H1 (cell line): ENCODE data around the gene PIGC. TPM values are rescaled to one million over a fixed set of nuclear protein-coding genes. Genes with fewer than 3 reads are reported as not detected.
A peak's percentile ranks its signal among the peaks of the same experiment; 100 is the strongest.

Source experiments
- CTCF ChIA-PET: fragments of 300-600 bp; sonication (Branson Sonifier 250); formaldehyde crosslinking; loops from one replicate; lab custom pipeline; 2021; ENCODE audit not compliant: partially characterized antibody; lab: Charles Lee
- POLR2A ChIA-PET: fragments of 300-600 bp; sonication (Branson Sonifier 250); formaldehyde crosslinking; loops from one replicate; lab custom pipeline; 2021; ENCODE audit warnings: inconsistent platforms; ENCODE audit not compliant: partially characterized antibody; lab: Charles Lee
- DNase-seq, 2 experiments: peaks; one replicate each; pipeline versions ENCODE4 v3.0.0 to v3.0.0-alpha.2; 2010 to 2022; ENCODE audit warnings: low spot score in 2 of 2, low read depth in 1 of 2, mixed read lengths in 1 of 2
- FAIRE-seq: peaks from 2 replicates; lab custom pipeline; 2011; peaks lifted over from hg19 to GRCh38; lab: Jason Lieb, UNC
- H2AFZ ChIP-seq: 2 replicates; pipeline ENCODE4 v1.8.1; 2012; ENCODE audit warnings: low read length, inconsistent platforms
- H2AK5ac ChIP-seq: 2 replicates; pipeline ENCODE4 v1.6.1; 2013; ENCODE audit warnings: low read depth, low read length
- H2BK120ac ChIP-seq: replicated peaks from 2 replicates; pipeline ENCODE3; 2013; ENCODE audit warnings: low read depth, low read length, inconsistent platforms
- H2BK12ac ChIP-seq: 2 replicates; pipeline ENCODE4 v1.6.1; 2013; ENCODE audit warnings: low read depth, low read length
- H2BK15ac ChIP-seq: 2 replicates; pipeline ENCODE4 v1.6.1; 2013; ENCODE audit warnings: low read length
- H2BK20ac ChIP-seq: 2 replicates; pipeline ENCODE4 v1.6.1; 2013; ENCODE audit warnings: low read length
- H2BK5ac ChIP-seq: 2 replicates; pipeline ENCODE4 v1.6.1; 2013; ENCODE audit warnings: low read depth, low read length
- H3K14ac ChIP-seq: 2 replicates; pipeline ENCODE4 v1.6.1; 2013; ENCODE audit warnings: inconsistent platforms; ENCODE audit not compliant: insufficient read length
- H3K18ac ChIP-seq: 2 replicates; pipeline ENCODE4 v1.6.1; 2013; ENCODE audit warnings: low read length; ENCODE audit errors: extremely low read depth
- H3K23ac ChIP-seq: 2 replicates; pipeline ENCODE4 v1.6.1; 2013; ENCODE audit warnings: inconsistent platforms; ENCODE audit not compliant: insufficient read length
- H3K23me2 ChIP-seq: 2 replicates; pipeline ENCODE4 v1.6.1; 2013; ENCODE audit warnings: low read depth, low read length
- H3K27ac ChIP-seq: 2 replicates; pipeline ENCODE4 v1.6.1; 2011; ENCODE audit warnings: low read depth, low read length, inconsistent platforms
- H3K27me3 ChIP-seq, 4 experiments: replicated peaks in 1 of 4; 1 replicate in 1 of 4; 2 replicates in 3 of 4; pipeline versions ENCODE4 v1.6.1 to v1.8.1; 2011 to 2013; ENCODE audit warnings: low read length in 3 of 4, mild to moderate bottlenecking in 3 of 4, inconsistent platforms in 2 of 4, mixed read lengths in 2 of 4, moderate library complexity in 1 of 4; ENCODE audit not compliant: control insufficient read depth in 3 of 4, insufficient read depth in 3 of 4; ENCODE audit errors: extremely low read depth in 1 of 4
- H3K36me3 ChIP-seq, 4 experiments: 2 replicates each; pipeline versions ENCODE4 v1.6.1 to v1.8.1; 2011 to 2013; ENCODE audit warnings: mild to moderate bottlenecking in 4 of 4, low read length in 3 of 4, moderate library complexity in 2 of 4, control low read depth in 1 of 4, inconsistent platforms in 1 of 4; ENCODE audit not compliant: insufficient read depth in 4 of 4, control insufficient read depth in 2 of 4
- H3K4ac ChIP-seq: replicated peaks from 2 replicates; pipeline ENCODE3; 2013; ENCODE audit warnings: low read length, low read depth, mixed read lengths, inconsistent platforms; ENCODE audit not compliant: insufficient read length
- H3K4me1 ChIP-seq, 4 experiments: replicated peaks in 1 of 4; 1 replicate in 1 of 4; 2 replicates in 3 of 4; pipeline versions ENCODE4 v1.6.1 to v1.8.1; 2011 to 2013; ENCODE audit warnings: low read length in 3 of 4, inconsistent platforms in 2 of 4, mixed read lengths in 1 of 4; ENCODE audit not compliant: insufficient read depth in 4 of 4, control insufficient read depth in 3 of 4
- H3K4me2 ChIP-seq, 2 experiments: 2 replicates each; pipeline versions ENCODE4 v1.6.1 to v1.8.1; 2011 to 2013; ENCODE audit warnings: low read depth in 2 of 2, low read length in 2 of 2, control low read depth in 1 of 2, inconsistent platforms in 1 of 2, mild to moderate bottlenecking in 1 of 2; ENCODE audit not compliant: insufficient read depth in 1 of 2
- H3K4me3 ChIP-seq, 4 experiments: fragments of 200-600, 300-600 bp in 1 of 4; sonication (generic), shearing (Covaris generic), sonication (Bioruptor Twin) in 1 of 4; 2 replicates each; pipeline versions ENCODE4 v1.5.1 to v1.8.1; 2011 to 2016; ENCODE audit warnings: low read length in 4 of 4, low read depth in 3 of 4, control low read depth in 2 of 4, inconsistent platforms in 2 of 4, mild to moderate bottlenecking in 2 of 4, mixed read lengths in 1 of 4, moderate library complexity in 1 of 4; ENCODE audit not compliant: insufficient read depth in 2 of 4; ENCODE audit errors: extremely low read depth in 1 of 4
- H3K56ac ChIP-seq: replicated peaks from 2 replicates; pipeline ENCODE3; 2013; ENCODE audit warnings: low read depth, mild to moderate bottlenecking, mixed read lengths, low read length, inconsistent platforms; ENCODE audit not compliant: insufficient read length
- H3K79me1 ChIP-seq: 2 replicates; pipeline ENCODE4 v1.6.1; 2013; ENCODE audit warnings: low read depth, low read length, control low read depth
- H3K79me2 ChIP-seq, 2 experiments: 2 replicates each; pipeline versions ENCODE4 v1.6.1 to v1.8.1; 2012 to 2013; ENCODE audit warnings: low read length in 2 of 2, mild to moderate bottlenecking in 2 of 2, inconsistent platforms in 1 of 2; ENCODE audit not compliant: insufficient read depth in 2 of 2, control insufficient read depth in 1 of 2
- H3K9ac ChIP-seq, 4 experiments: replicated peaks in 1 of 4; 1 replicate in 1 of 4; 2 replicates in 3 of 4; pipeline versions ENCODE4 v1.6.1 to v1.8.1; 2011 to 2013; ENCODE audit warnings: low read depth in 3 of 4, low read length in 3 of 4, control low read depth in 2 of 4, mild to moderate bottlenecking in 2 of 4, moderate library complexity in 2 of 4, inconsistent platforms in 1 of 4; ENCODE audit errors: extremely low read depth in 1 of 4
- H3K9me3 ChIP-seq, 2 experiments: 2 replicates each; pipeline versions ENCODE4 v1.6.1 to v1.8.1; 2012 to 2013; ENCODE audit warnings: mild to moderate bottlenecking in 2 of 2, moderate library complexity in 2 of 2, control low read depth in 1 of 2, inconsistent platforms in 1 of 2, low read depth in 1 of 2, low read length in 1 of 2, mixed read lengths in 1 of 2; ENCODE audit not compliant: insufficient read depth in 2 of 2
- H4K20me1 ChIP-seq, 2 experiments: replicated peaks in 1 of 2; 2 replicates each; pipeline versions ENCODE3 to v1.8.1; 2011 to 2013; ENCODE audit warnings: inconsistent platforms in 2 of 2, low read length in 2 of 2, mild to moderate bottlenecking in 1 of 2; ENCODE audit not compliant: insufficient read depth in 2 of 2, control insufficient read depth in 1 of 2
- H4K5ac ChIP-seq: 2 replicates; pipeline ENCODE4 v1.6.1; 2013; ENCODE audit warnings: low read length, low read depth, mixed read lengths, inconsistent platforms; ENCODE audit not compliant: insufficient read length
- H4K8ac ChIP-seq: 2 replicates; pipeline ENCODE4 v1.8.0; 2013; ENCODE audit warnings: mild to moderate bottlenecking, moderate library complexity, low read length, inconsistent platforms; ENCODE audit not compliant: insufficient read depth; ENCODE audit errors: extremely low read depth
- H4K91ac ChIP-seq: replicated peaks from 2 replicates; pipeline ENCODE3; 2013; ENCODE audit warnings: low read length, mixed read lengths, inconsistent platforms; ENCODE audit not compliant: insufficient read length
- ASH2L ChIP-seq: fragments of 200-600, 300-600 bp; sonication (generic); IDR thresholded peaks from one replicate; pipeline ENCODE4 v1.7.1; 2017; ENCODE audit warnings: low read length
- EGR1 ChIP-seq: IDR thresholded peaks from 2 replicates; pipeline ENCODE4 v1.6.1; 2011; ENCODE audit warnings: low read depth, low read length, borderline replicate concordance
- EP300 ChIP-seq, 2 experiments: IDR thresholded peaks; 1 replicate in 1 of 2; 2 replicates in 1 of 2; pipeline ENCODE4 v1.6.1; 2011 to 2012; ENCODE audit warnings: low read depth in 2 of 2, low read length in 2 of 2, mild to moderate bottlenecking in 2 of 2, borderline replicate concordance in 1 of 2, inconsistent platforms in 1 of 2, moderate library complexity in 1 of 2
- GTF2F1 ChIP-seq: IDR thresholded peaks from 2 replicates; pipeline ENCODE4 v1.6.1; 2012; ENCODE audit warnings: low read depth, low read length, improper control_type of control experiment, borderline replicate concordance
- RNF2 ChIP-seq: fragments of 200-900, 300-1000 bp; sonication (generic); IDR thresholded peaks from 2 replicates; pipeline ENCODE4 v1.7.1; 2016; ENCODE audit warnings: borderline replicate concordance, low read depth, mild to moderate bottlenecking, antibody characterized with exemption, low read length; ENCODE audit not compliant: poor library complexity, severe bottlenecking; ENCODE audit errors: missing control alignments
- RXRA ChIP-seq: IDR thresholded peaks from 2 replicates; pipeline ENCODE4 v1.6.1; 2011; ENCODE audit warnings: low read depth, mild to moderate bottlenecking, low read length, moderate library complexity; ENCODE audit not compliant: insufficient read depth
- SP4 ChIP-seq: IDR thresholded peaks from 2 replicates; pipeline ENCODE4 v1.6.1; 2012; ENCODE audit warnings: low read length, inconsistent platforms
- WGBS, 2 experiments: shearing (Covaris generic) in 1 of 2; methylation state at CpG; one replicate each; pipeline versions ENCODE4 v1.1.6 to v1.1.7; 2013 to 2015; ENCODE audit warnings: low lambda C conversion rate in 2 of 2, mixed read lengths in 2 of 2, inconsistent platforms in 1 of 2, low coverage in 1 of 2, missing lambda C conversion rate in 1 of 2; ENCODE audit not compliant: insufficient replicate concordance in 2 of 2, insufficient coverage in 1 of 2, insufficient read length in 1 of 2; ENCODE audit errors: extremely low coverage in 1 of 2, missing lambda C conversion rate in 1 of 2; 5-methylcytosine and 5-hydroxymethylcytosine counted together
- long read RNA-seq, 2 experiments: library from RNA in 1 of 2; library from capped mRNA in 1 of 2; stranded (forward); transcript quantifications; one replicate each; pipeline ENCODE4 v2.0.0, GENCODE V29; 2021; ENCODE audit warnings: inconsistent platforms in 1 of 2
- polyA minus RNA-seq, 3 experiments: library from RNA; depleted of rRNA, polyadenylated mRNA; stranded (reverse); fragments of >200 nt; gene quantifications; 1 replicate in 2 of 3; 2 replicates in 1 of 3; pipeline ENCODE4 v1.2.3, GENCODE V29; 2011
- polyA plus RNA-seq, 7 experiments: library from polyadenylated mRNA; depleted of rRNA in 3 of 7; stranded (reverse) in 5 of 7; unstranded in 2 of 7; fragments of >200 nt in 5 of 7; fragments of 200-250 nt in 2 of 7; gene quantifications; 1 replicate in 5 of 7; 2 replicates in 1 of 7; 4 replicates in 1 of 7; pipeline versions ENCODE4 v1.2.1 to v1.2.3, GENCODE V29; 2011 to 2013; ENCODE audit warnings: missing spikeins in 2 of 7, mixed read lengths in 2 of 7
- total RNA-seq: library from RNA; stranded (reverse); fragmentation: NEBNext Ultra II Directional; extraction: Animal tissue kit (Norgen Biotek cat#: 25700); gene quantifications from 2 replicates; pipeline ENCODE4 v1.2.1, GENCODE V29; 2021

Gene PIGC
- total RNA-seq (20.8 and 21.0 TPM in 2 replicates), polyA plus RNA-seq (2011; rRNA removed) (23.8 and 39.3 TPM in 2 replicates), polyA minus RNA-seq (2011; rRNA and poly(A)+ RNA removed) (31.3 and 34.3 TPM in 2 replicates)
- polyA plus RNA-seq (2011; cell fraction: cytosol; rRNA removed), result 26.5 TPM
- polyA plus RNA-seq (2011; cell fraction: nucleus; rRNA removed), result 15.0 TPM
- 21.4 to 26.1 TPM (median 23.1 TPM) in 4 replicates for polyA plus RNA-seq (2012, experiment 1 of 2)
- polyA plus RNA-seq (2012, experiment 2 of 2), result 7.5 TPM
- polyA plus RNA-seq (2013, experiment 1 of 2), result 19.5 TPM
- polyA plus RNA-seq (2013, experiment 2 of 2), result 21.1 TPM
- 12.0 TPM for polyA minus RNA-seq (2011; cell fraction: cytosol; rRNA and poly(A)+ RNA removed)
- polyA minus RNA-seq (2011; cell fraction: nucleus; rRNA and poly(A)+ RNA removed), result 19.6 TPM
- long read RNA-seq, experiment 1, transcript PIGC-202 (1 exons, 2,630 nt), result minor isoform, 8 of 19 reads
- long read RNA-seq, experiment 1, transcript PIGC-201 (2 exons, 1,447 nt), result major isoform, 9 of 19 reads
- long read RNA-seq, experiment 1, partial matches to known transcripts, result 0 of 19 reads
- long read RNA-seq, experiment 1, other reads (novel, unspliced or antisense), result 2 of 19 reads
- long read RNA-seq, experiment 2, transcript PIGC-201 (2 exons, 1,447 nt), result major isoform, 52 of 62 reads
- long read RNA-seq, experiment 2, transcript PIGC-202 (1 exons, 2,630 nt), result minor isoform, 7 of 62 reads
- long read RNA-seq, experiment 2, partial matches to known transcripts, result 0 of 62 reads
- long read RNA-seq, experiment 2, other reads (novel, unspliced or antisense), result 3 of 62 reads

- H4K5ac ChIP-seq, result peak within 1 kb of the TSS; percentile 67
- peak within 1 kb of the TSS; percentile 97 for H4K8ac ChIP-seq
- no peak within 1 kb of the TSS for H3K4ac ChIP-seq
- 0 out of 2 replicates have a peak within 1 kb of the TSS, but pooled peaks have one; percentile 25 for H2BK15ac ChIP-seq
- 9% methylated on average over 33 of the region's 43 CpGs; no CpG with 5 or more reads in 1 of the 2 experiments for WGBS, 2 experiments
- FAIRE-seq, result peak; percentile 85
- ChIA-PET CTCF (interaction anchor here (0.6 to 2.4 kb wide), 28 partner anchors 8 to 906 kb away, joined by 3 to 10 read pairs (median 3); no protein-coding TSS in a partner anchor), POLR2A (no interaction called here)
- H4K91ac ChIP-seq, result no peak within 1 kb of the TSS
- H3K27me3 ChIP-seq, result no peaks in the 10 kb centered on the region
- H3K79me1 ChIP-seq, result 0 out of 2 replicates have a peak, but pooled peaks cover 3% of the 10 kb centered on the region
- peaks cover 0 to 11% of the 10 kb centered on the region in 2 experiments; a peak in 3 of 4 replicates for H3K79me2 ChIP-seq
- H4K20me1 ChIP-seq, result peaks cover 0 to 2% of the 10 kb centered on the region in 2 experiments
- H2BK120ac ChIP-seq, result no peak within 1 kb of the TSS
- peak within 1 kb of the TSS; percentile 98 for H2AFZ ChIP-seq
- H2BK12ac ChIP-seq, result no peak within 1 kb of the TSS
- H3K23me2 ChIP-seq, result no peaks in the 10 kb centered on the region
- no peak within 1 kb of the TSS for H2BK5ac ChIP-seq
- peak within 1 kb of the TSS; percentile 61 to 66 for H3K4me2 ChIP-seq
- H2BK20ac ChIP-seq, result peak within 1 kb of the TSS; percentile 21; the same call in 1 of the 2 replicates
- peak within 1 kb of the TSS; percentile 50 for H3K56ac ChIP-seq
- no peaks in the 10 kb centered on the region for H3K4me1 ChIP-seq
- H3K9ac ChIP-seq, result peak within 1 kb of the TSS; percentile 50 to 81 (median 76)
- no peaks in the 10 kb centered on the region for H3K9me3 ChIP-seq
- H3K36me3 ChIP-seq, result peaks cover 0 to 8% (median 3%) of the 10 kb centered on the region in 4 experiments; a peak in 4 of 8 replicates
- H3K27ac ChIP-seq, result peak within 1 kb of the TSS; percentile 78; the same call in 1 of the 2 replicates
- no peak within 1 kb of the TSS for H3K23ac ChIP-seq
- peak; percentile 77 to 94 for DNase-seq
- H3K14ac ChIP-seq, result no peak within 1 kb of the TSS
- H3K4me3 ChIP-seq, result peak within 1 kb of the TSS; percentile 53 to 92 (median 90)
- H3K18ac ChIP-seq, result peak within 1 kb of the TSS; percentile 51; the same call in 1 of the 2 replicates
- H2AK5ac ChIP-seq, result no peak within 1 kb of the TSS
- TF ChIP-seq EGR1 (peak; percentile 55; the same call in 1 of the 2 replicates), GTF2F1 (no peak), RNF2 (no peak), ASH2L (peak; percentile 89), RXRA (no peak), SP4 (no peak), EP300 (IDR thresholded peaks at IDR 0.05; ENCODE audit: borderline replicate concordance in 1 of 2, low read depth in 2 of 2, low read length in 2 of 2) (peak in 1 of 2 experiments; percentile 61; a peak in 1 of 3 replicates)
Observed at GRCh38 chr1:172443666-172444453, at the start of gene PIGC. PIGC (minus strand) TSS chr1:172444069; CDS start chr1:172442622, 1,447 bp downstream.
